IMR-90 (cell line): ENCODE data around the gene SLC16A7. TPM values are rescaled to one million over a fixed set of nuclear protein-coding genes. Genes with fewer than 3 reads are reported as not detected.

Experiments used
- ATAC-seq: fragments of 200-7000 bp; cut with Tn5 transposase; 2 replicates; pipeline ENCODE4 v1.9.1; 2020; ENCODE audit warnings: low read depth, mild to moderate bottlenecking, moderate library complexity
- BruUV-seq: library from RNA; stranded (reverse); fragments of 400-500 nt; replicated peaks from 2 replicates; lab custom pipeline; 2021; lab: Mats Ljungman, UMichigan
- CTCF ChIA-PET: fragments of 300-600 bp; formaldehyde crosslinking; extraction: SDS; loops from one replicate; lab custom pipeline; 2021; ENCODE audit warnings: antibody characterized with exemption; lab: Yijun Ruan, JAX
- POLR2A ChIA-PET: fragments of 300-600 bp; sonication (Branson Sonifier 250); formaldehyde crosslinking; loops from one replicate; lab custom pipeline; 2022; ENCODE audit warnings: antibody characterized with exemption; ENCODE audit not compliant: unreplicated experiment; lab: Charles Lee
- DNase-seq: peaks from one replicate; pipeline ENCODE4 v3.0.0; 2013
- H2AFZ ChIP-seq: replicated peaks from 2 replicates; pipeline ENCODE3; 2013; ENCODE audit warnings: low read length, mild to moderate bottlenecking; ENCODE audit not compliant: poor library complexity
- H2AK5ac ChIP-seq: 2 replicates; pipeline ENCODE4 v1.6.1; 2013; ENCODE audit warnings: low read depth, low read length, inconsistent platforms
- H2AK9ac ChIP-seq: replicated peaks from 2 replicates; pipeline ENCODE3; 2013; ENCODE audit warnings: mild to moderate bottlenecking, low read depth, low read length, moderate library complexity; ENCODE audit not compliant: poor library complexity
- H2BK120ac ChIP-seq: 2 replicates; pipeline ENCODE4 v1.6.1; 2013; ENCODE audit warnings: low read depth, low read length, inconsistent platforms
- H2BK15ac ChIP-seq: 3 replicates; pipeline ENCODE4 v1.6.1; 2013; ENCODE audit warnings: low read depth, low read length, inconsistent platforms
- H2BK20ac ChIP-seq: 2 replicates; pipeline ENCODE4 v1.6.1; 2013; ENCODE audit warnings: low read depth, mild to moderate bottlenecking, inconsistent platforms, low read length, moderate library complexity
- H2BK5ac ChIP-seq: 2 replicates; pipeline ENCODE4 v1.6.1; 2013; ENCODE audit warnings: mild to moderate bottlenecking, low read depth, low read length, inconsistent platforms; ENCODE audit not compliant: poor library complexity, severe bottlenecking
- H3K14ac ChIP-seq: replicated peaks from 2 replicates; pipeline ENCODE4 v1.6.1; 2013; ENCODE audit warnings: low read depth, low read length, inconsistent platforms
- H3K18ac ChIP-seq: 2 replicates; pipeline ENCODE4 v1.6.1; 2013; ENCODE audit warnings: low read depth, low read length, control low read depth
- H3K23ac ChIP-seq: 2 replicates; pipeline ENCODE4 v1.6.1; 2013; ENCODE audit warnings: low read depth, low read length, inconsistent platforms
- H3K27ac ChIP-seq: 2 replicates; pipeline ENCODE4 v1.5.1; 2013; ENCODE audit warnings: mild to moderate bottlenecking, control low read depth, low read length; ENCODE audit not compliant: insufficient read depth
- H3K27me3 ChIP-seq: 2 replicates; pipeline ENCODE4 v1.6.1; 2013; ENCODE audit warnings: low read length; ENCODE audit not compliant: control insufficient read depth, insufficient read depth
- H3K36me3 ChIP-seq: 2 replicates; pipeline ENCODE4 v1.6.1; 2013; ENCODE audit warnings: low read length, mixed read lengths; ENCODE audit not compliant: control insufficient read depth, insufficient read depth
- H3K4ac ChIP-seq: 2 replicates; pipeline ENCODE4 v1.6.1; 2013; ENCODE audit warnings: low read depth, low read length, inconsistent platforms
- H3K4me1 ChIP-seq: 2 replicates; pipeline ENCODE4 v1.6.1; 2013; ENCODE audit warnings: low read length, mixed read lengths; ENCODE audit not compliant: control insufficient read depth, insufficient read depth
- H3K4me2 ChIP-seq: 2 replicates; pipeline ENCODE4 v1.6.1; 2013; ENCODE audit warnings: low read depth, mild to moderate bottlenecking, control low read depth, low read length, moderate library complexity
- H3K4me3 ChIP-seq: 2 replicates; pipeline ENCODE4 v1.5.1; 2013; ENCODE audit warnings: low read depth, mild to moderate bottlenecking, control low read depth, low read length, moderate library complexity; ENCODE audit not compliant: insufficient read depth
- H3K56ac ChIP-seq: 2 replicates; pipeline ENCODE4 v1.6.1; 2013; ENCODE audit warnings: low read length, inconsistent platforms; ENCODE audit not compliant: insufficient read depth; ENCODE audit errors: extremely low read depth
- H3K79me1 ChIP-seq, 2 experiments: 2 replicates each; pipeline ENCODE4 v1.6.1; 2013; ENCODE audit warnings: low read length in 2 of 2, inconsistent platforms in 1 of 2, low read depth in 1 of 2
- H3K9ac ChIP-seq: 2 replicates; pipeline ENCODE4 v1.6.1; 2013; ENCODE audit warnings: low read depth, low read length, control low read depth
- H3K9me1 ChIP-seq: 2 replicates; pipeline ENCODE4 v1.6.1; 2013; ENCODE audit warnings: low read length, inconsistent platforms; ENCODE audit not compliant: insufficient read depth
- H3K9me3 ChIP-seq: 2 replicates; pipeline ENCODE4 v1.6.1; 2013; ENCODE audit warnings: low read length; ENCODE audit not compliant: control insufficient read depth, insufficient read depth
- H4K20me1 ChIP-seq: 2 replicates; pipeline ENCODE4 v1.6.1; 2013; ENCODE audit warnings: low read length, inconsistent platforms; ENCODE audit not compliant: insufficient read depth
- H4K5ac ChIP-seq: 2 replicates; pipeline ENCODE4 v1.6.1; 2013; ENCODE audit warnings: mild to moderate bottlenecking, low read depth, low read length, control low read depth
- H4K8ac ChIP-seq, 2 experiments: 2 replicates each; pipeline ENCODE4 v1.6.1; 2013; ENCODE audit warnings: low read depth in 2 of 2, low read length in 2 of 2, control low read depth in 1 of 2, inconsistent platforms in 1 of 2
- H4K91ac ChIP-seq: 2 replicates; pipeline ENCODE4 v1.6.1; 2013; ENCODE audit warnings: low read depth, low read length, inconsistent platforms; ENCODE audit not compliant: insufficient read depth
- CEBPB ChIP-seq: IDR thresholded peaks from 2 replicates; pipeline ENCODE4 v1.6.1; 2012; ENCODE audit warnings: low read depth, low read length, improper control_type of control experiment
- WGBS, 2 experiments: methylation state at CpG; one replicate each; pipeline versions ENCODE4 v1.1.5 to v1.1.7; 2013; ENCODE audit warnings: missing lambda C conversion rate in 2 of 2; ENCODE audit not compliant: insufficient read length in 1 of 2; ENCODE audit errors: extremely low coverage in 2 of 2; 5-methylcytosine and 5-hydroxymethylcytosine counted together
- dilution Hi-C: fragments of 300-500 bp; cut with HindIII; formaldehyde crosslinking; loops from one replicate; pipeline ENCODE4 v1.14.3; 2018; ENCODE audit warnings: low sequenced_read_pairs; ENCODE audit not compliant: unreplicated experiment
- in situ Hi-C: fragments of 300-500 bp; cut with MboI; formaldehyde crosslinking; loops from 3 replicates; pipeline ENCODE4 v1.14.3; 2019; ENCODE audit warnings: low sequenced_read_pairs, inconsistent platforms, mixed read lengths
- intact Hi-C: fragments of 100-400 bp; cut with micrococcal nuclease; formaldehyde crosslinking; loops from 2 replicates; pipeline ENCODE4 v1.10.0; 2022
- polyA plus RNA-seq, 3 experiments: library from polyadenylated mRNA; depleted of rRNA; stranded (reverse); fragments of >200 nt; gene quantifications; 2 replicates each; pipeline ENCODE4 v1.2.3, GENCODE V29; 2012; ENCODE audit warnings: low replicate concordance in 1 of 3
- total RNA-seq: library from RNA; depleted of rRNA; stranded (reverse); fragments of >200 nt; gene quantifications from 2 replicates; pipeline ENCODE4 v1.2.3, GENCODE V29; 2012

SLC16A7 gene
- total and polyA plus RNA-seq, 2 of the 4 experiments (the other 2 are of a cell fraction) = 2.6 to 21.5 TPM

GRCh38 chr12:59736359-59736758, 140.5 kb downstream of the SLC16A7 start:
- peak overlapping the region; percentile 20 for H3K4me2 ChIP-seq
- CTCF ChIA-PET = no interaction called here
- 80% methylated on average over 1 of the region's 1 CpG; no CpG with 5 or more reads in 1 of the 2 experiments for WGBS, 2 experiments

More at GRCh38 chr12:59736359-59736758, 140.5 kb downstream of the SLC16A7 start:
- no peaks in the 10 kb centered on the region for H3K79me1 ChIP-seq
- POLR2A ChIA-PET = no interaction called here
- H3K4me1 ChIP-seq = peaks cover 3% of the 10 kb centered on the region
- no peaks in the 10 kb centered on the region; the same call in 1 of the 2 replicates for H3K9me1 ChIP-seq
- peak overlapping the region; percentile 37 for H2AFZ ChIP-seq
- no peak for DNase-seq
- no peaks in the 10 kb centered on the region for H3K27me3 ChIP-seq
- in situ Hi-C loops (no loop called here), dilution Hi-C loops (no loop called here), intact Hi-C loops (loop anchor here (2.0 to 5.0 kb wide), 2 partner anchors 39 to 140 kb away; partner anchors contain the start of gene SLC16A7)
- H3K4ac ChIP-seq = peak overlapping the region; percentile 63
- no peaks in the 10 kb centered on the region for H3K36me3 ChIP-seq
- H2BK120ac ChIP-seq = peak overlapping the region; percentile 13; the same call in 1 of the 2 replicates
- no peak overlapping the region; the same call in 2 of the 3 replicates for H2BK15ac ChIP-seq
- no peaks in the 10 kb centered on the region for H4K20me1 ChIP-seq
- H2AK5ac ChIP-seq = no peak overlapping the region
- H3K14ac ChIP-seq = peak overlapping the region; percentile 75; the same call in 1 of the 2 replicates
- no peak overlapping the region for H3K4me3 ChIP-seq
- no TSS peak for BruUV-seq
- H3K18ac ChIP-seq = peak overlapping the region; percentile 8; the same call in 1 of the 2 replicates
- no peak overlapping the region for H3K9ac ChIP-seq
- peak; percentile 15 for ATAC-seq
- no peak overlapping the region for H3K56ac ChIP-seq
- H2AK9ac ChIP-seq = peak overlapping the region; percentile 19
- H4K5ac ChIP-seq = 0 out of 2 replicates have a peak overlapping the region, but pooled peaks have one; percentile 1
- peak overlapping the region; percentile 43; the same call in 1 of the 2 replicates for H4K91ac ChIP-seq
- peak overlapping the region; percentile 13; the same call in 1 of the 2 replicates for H3K27ac ChIP-seq
- peak overlapping the region; percentile 12; the same call in 1 of the 2 replicates for H3K23ac ChIP-seq
- TF ChIP-seq CEBPB = no peak
- no peaks in the 10 kb centered on the region for H3K9me3 ChIP-seq
- H2BK20ac ChIP-seq = peak overlapping the region; percentile 57
- H4K8ac ChIP-seq = peak overlapping the region in 1 of 2 experiments; percentile 52; a peak in 2 of 4 replicates
- peak overlapping the region; percentile 40 for H2BK5ac ChIP-seq
